GM06990 (cell line): Measurements from ENCODE around the gene SSTR3.

ENCODE experiments used
- DNase-seq: peaks from one replicate; pipeline ENCODE4 v3.0.0-alpha.2; 2011; ENCODE audit not compliant: insufficient read length; ENCODE audit errors: extremely low read depth
- H3K27me3 ChIP-seq: replicated peaks from 2 replicates; pipeline ENCODE4 v1.6.0; 2011; ENCODE audit warnings: low read length; ENCODE audit not compliant: control insufficient read depth, insufficient read depth
- H3K36me3 ChIP-seq: 2 replicates; pipeline ENCODE4 v1.5.1; 2011; ENCODE audit warnings: low read length; ENCODE audit not compliant: control insufficient read depth, insufficient read depth
- H3K4me3 ChIP-seq: replicated peaks from 2 replicates; pipeline ENCODE4 v1.5.1; 2011; ENCODE audit warnings: low read depth, mild to moderate bottlenecking, control low read depth, low read length
- TF ChIP-seq, protein P1 (sequence below): IDR thresholded peaks from 2 replicates; pipeline ENCODE4 v1.5.1; 2011; ENCODE audit warnings: low read length, control low read depth, mild to moderate bottlenecking, inconsistent platforms; ENCODE audit not compliant: insufficient read depth, poor library complexity, severe bottlenecking

Gene SSTR3

DNA sequence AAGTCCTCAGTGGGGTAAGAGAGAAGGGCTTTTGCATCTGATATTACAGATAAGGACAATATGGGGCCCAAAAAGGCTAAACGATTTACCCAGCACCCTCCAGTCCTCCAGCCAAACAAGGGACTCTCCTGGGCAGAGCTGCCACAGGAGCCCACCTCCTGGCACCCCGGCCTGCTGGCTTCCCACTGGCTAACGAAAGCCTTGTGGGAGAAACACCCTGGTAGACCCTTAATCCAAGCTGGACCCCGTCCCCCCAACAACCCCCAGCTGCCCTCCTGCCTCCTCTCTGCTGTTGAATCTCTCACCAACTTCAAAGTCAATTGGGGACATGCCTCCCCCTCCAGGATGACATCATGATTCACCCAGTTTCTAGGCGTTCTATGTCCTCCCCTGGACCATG lies 35.1 kb downstream of the SSTR3 start:
- no peaks in the 10 kb centered on the region for H3K27me3 ChIP-seq
- no peak for DNase-seq
- H3K36me3 ChIP-seq: no peaks in the 10 kb centered on the region
- TF ChIP-seq, protein P1, sequence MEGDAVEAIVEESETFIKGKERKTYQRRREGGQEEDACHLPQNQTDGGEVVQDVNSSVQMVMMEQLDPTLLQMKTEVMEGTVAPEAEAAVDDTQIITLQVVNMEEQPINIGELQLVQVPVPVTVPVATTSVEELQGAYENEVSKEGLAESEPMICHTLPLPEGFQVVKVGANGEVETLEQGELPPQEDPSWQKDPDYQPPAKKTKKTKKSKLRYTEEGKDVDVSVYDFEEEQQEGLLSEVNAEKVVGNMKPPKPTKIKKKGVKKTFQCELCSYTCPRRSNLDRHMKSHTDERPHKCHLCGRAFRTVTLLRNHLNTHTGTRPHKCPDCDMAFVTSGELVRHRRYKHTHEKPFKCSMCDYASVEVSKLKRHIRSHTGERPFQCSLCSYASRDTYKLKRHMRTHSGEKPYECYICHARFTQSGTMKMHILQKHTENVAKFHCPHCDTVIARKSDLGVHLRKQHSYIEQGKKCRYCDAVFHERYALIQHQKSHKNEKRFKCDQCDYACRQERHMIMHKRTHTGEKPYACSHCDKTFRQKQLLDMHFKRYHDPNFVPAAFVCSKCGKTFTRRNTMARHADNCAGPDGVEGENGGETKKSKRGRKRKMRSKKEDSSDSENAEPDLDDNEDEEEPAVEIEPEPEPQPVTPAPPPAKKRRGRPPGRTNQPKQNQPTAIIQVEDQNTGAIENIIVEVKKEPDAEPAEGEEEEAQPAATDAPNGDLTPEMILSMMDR: no peak
- no peak overlapping the region for H3K4me3 ChIP-seq

GRCh38 chr22:37176464-37177061 lies 35.7 kb downstream of the SSTR3 start:
- Histone ChIP-seq H3K36me3 (no peaks in the 10 kb centered on the region), H3K27me3 (no peaks in the 10 kb centered on the region), H3K4me3 (no peak overlapping the region)
- TF ChIP-seq, protein P1: no peak
- DNase-seq: no peak

GRCh38 chr22:37175414-37176281 lies 36.6 kb downstream of the SSTR3 start:
- DNase-seq: no peak
- H3K4me3 ChIP-seq: no peak overlapping the region
- H3K27me3 ChIP-seq: no peaks in the 10 kb centered on the region
- TF ChIP-seq, protein P1: no peak
- H3K36me3 ChIP-seq: no peaks in the 10 kb centered on the region

DNA sequence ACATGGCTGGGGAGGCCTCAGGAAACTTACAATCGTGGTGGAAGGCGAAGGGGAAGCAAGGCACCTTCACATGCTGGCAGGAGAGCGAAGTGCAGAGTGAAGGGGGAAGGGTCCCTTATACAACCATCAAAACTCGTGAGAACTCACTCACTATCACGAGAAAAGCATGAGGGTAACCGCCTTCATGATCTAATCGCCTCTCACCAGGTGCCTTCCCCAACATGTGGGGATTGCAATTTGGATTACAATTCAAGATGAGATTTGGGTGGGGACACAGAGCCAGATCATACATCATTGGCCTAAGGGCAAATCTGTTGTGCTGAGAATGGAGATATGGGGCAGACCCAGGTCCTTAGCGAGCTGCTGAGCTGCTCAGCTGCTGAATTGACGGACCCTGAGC lies 37.3 kb downstream of the SSTR3 start:
- no peak overlapping the region for H3K4me3 ChIP-seq
- TF ChIP-seq, protein P1: no peak
- no peaks in the 10 kb centered on the region for H3K36me3 ChIP-seq
- no peak for DNase-seq
- no peaks in the 10 kb centered on the region for H3K27me3 ChIP-seq

DNA sequence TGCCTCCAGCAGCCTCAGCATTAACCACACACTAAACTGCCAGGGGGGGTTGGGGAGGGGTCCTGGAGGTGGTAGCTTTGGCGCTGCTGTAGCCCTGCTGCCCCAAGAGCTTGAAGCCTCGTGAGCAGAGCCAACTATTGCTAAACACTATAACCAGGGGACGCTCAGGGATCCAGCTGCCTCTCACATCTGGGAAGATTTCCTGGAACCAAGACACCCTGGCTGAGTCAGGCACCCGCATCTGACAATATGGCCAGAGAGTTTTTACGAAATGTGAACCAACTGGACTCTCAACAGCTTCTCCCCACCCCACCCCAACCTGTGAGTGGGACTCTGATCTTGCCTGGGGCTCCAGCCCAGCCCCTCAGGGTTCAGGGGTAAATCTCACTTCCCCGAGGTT lies 38.6 kb downstream of the SSTR3 start:
- no peaks in the 10 kb centered on the region for H3K36me3 ChIP-seq
- no peaks in the 10 kb centered on the region for H3K27me3 ChIP-seq
- DNase-seq: no peak
- H3K4me3 ChIP-seq: no peak overlapping the region
- TF ChIP-seq, protein P1: no peak
